ENCODE results near the gene PRKRIP1.

The PRKRIP1 gene

DNA sequence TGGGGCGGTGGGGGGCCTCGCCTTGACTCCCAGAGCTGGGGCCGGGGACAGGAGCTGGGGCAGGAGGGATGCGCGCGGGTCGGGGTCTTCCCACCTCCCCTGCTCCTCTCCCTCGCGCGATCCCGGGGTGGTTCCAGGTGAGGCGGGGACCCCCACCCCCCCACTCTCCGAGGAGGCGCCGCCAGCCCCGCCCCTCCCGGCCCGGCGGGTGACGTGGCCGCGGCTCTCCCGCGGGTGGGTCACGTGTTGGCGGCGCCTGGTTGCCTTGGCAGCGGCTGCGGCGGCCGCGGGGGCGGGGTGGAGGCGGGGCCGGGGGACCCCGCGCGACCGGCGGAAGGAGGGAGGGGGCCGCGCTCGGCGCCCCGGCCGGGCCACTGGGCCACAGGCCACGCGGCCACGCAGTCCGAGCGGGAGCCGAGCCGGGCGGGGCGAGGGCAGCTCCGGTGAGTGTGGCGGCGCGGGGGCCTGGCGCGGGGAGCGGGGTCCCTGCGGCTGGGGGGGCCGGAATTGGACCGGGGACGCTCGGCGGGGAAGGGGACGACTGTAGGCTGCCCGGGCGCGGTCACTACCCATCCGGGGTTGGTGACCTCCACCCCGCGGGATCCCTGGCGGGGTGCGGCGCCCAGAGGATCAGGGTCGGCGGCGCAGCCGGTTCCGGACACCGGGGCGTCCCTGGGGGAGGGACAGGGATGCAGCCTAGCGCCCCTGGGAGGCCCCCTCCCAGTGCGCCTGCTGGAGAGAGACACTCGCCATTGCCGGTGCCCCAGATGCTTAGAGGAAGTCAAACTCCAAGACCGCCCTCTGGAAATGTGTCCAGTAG is 37.3 kb downstream of the PRKRIP1 start, which contains the start of gene ORAI2:
ORAI2 (plus strand) TSS at position 357 of the 820 bp plus-strand sequence. CDS start 5,382 bp downstream, outside the sequence.
- peak within 1 kb of the TSS; percentile 46 to 86 (median 85) for H3K27ac Mint-ChIP-seq
- peaks cover 16% of the 10 kb centered on the region for H3K4me1 Mint-ChIP-seq
- no peaks in the 10 kb centered on the region for H3K9me3 Mint-ChIP-seq

DNA sequence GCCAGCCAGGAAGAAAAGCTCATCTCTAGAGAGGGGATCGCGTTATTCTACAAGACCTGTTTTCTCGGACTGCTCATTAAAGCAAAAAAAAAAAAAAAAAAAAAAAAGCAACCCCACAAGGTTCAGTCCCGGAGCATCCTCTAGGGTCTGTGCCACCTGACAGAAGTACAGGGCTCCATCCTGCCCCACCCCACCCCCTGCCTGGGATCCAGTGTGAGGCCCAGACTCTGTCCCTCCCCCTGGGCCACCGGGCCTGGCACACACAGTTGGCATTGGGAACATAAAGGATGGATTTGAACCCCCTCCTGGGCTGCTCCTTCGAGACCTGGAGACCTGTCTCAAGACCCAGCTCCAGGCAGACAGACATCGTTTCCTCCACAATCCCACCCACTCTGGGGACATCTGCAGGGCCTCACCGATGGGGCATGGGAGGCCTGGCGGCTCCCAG is 37.9 kb downstream of the PRKRIP1 start:
- Mint-ChIP-seq H3K9me3 (no peaks in the 10 kb centered on the region), H3K4me1 (peaks cover 16% of the 10 kb centered on the region), H3K36me3 (ENCODE audit: low read depth) (peaks cover 7% of the 10 kb centered on the region), H3K27me3 (ENCODE audit: low read depth) (no peaks in the 10 kb centered on the region), H3K4me3 (peak overlapping the region; percentile 85 to 89 (median 88)), H3K27ac (peak overlapping the region; percentile 46 to 85 (median 85))
- TF ChIP-seq, protein P1, sequence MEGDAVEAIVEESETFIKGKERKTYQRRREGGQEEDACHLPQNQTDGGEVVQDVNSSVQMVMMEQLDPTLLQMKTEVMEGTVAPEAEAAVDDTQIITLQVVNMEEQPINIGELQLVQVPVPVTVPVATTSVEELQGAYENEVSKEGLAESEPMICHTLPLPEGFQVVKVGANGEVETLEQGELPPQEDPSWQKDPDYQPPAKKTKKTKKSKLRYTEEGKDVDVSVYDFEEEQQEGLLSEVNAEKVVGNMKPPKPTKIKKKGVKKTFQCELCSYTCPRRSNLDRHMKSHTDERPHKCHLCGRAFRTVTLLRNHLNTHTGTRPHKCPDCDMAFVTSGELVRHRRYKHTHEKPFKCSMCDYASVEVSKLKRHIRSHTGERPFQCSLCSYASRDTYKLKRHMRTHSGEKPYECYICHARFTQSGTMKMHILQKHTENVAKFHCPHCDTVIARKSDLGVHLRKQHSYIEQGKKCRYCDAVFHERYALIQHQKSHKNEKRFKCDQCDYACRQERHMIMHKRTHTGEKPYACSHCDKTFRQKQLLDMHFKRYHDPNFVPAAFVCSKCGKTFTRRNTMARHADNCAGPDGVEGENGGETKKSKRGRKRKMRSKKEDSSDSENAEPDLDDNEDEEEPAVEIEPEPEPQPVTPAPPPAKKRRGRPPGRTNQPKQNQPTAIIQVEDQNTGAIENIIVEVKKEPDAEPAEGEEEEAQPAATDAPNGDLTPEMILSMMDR (IDR thresholded peaks at IDR 0.05; ENCODE audit: unreplicated experiment in 3 of 3) = no peak

More for the DNA sequence above, 37.3 kb downstream of the PRKRIP1 start, which contains the start of gene ORAI2:
- H3K4me3 Mint-ChIP-seq = peak within 1 kb of the TSS; percentile 85 to 89 (median 88)
- peaks cover 6% of the 10 kb centered on the region for H3K36me3 Mint-ChIP-seq (ENCODE audit: low read depth)
- TF ChIP-seq, protein P1 (IDR thresholded peaks at IDR 0.05; ENCODE audit: unreplicated experiment in 3 of 3) = no peak
- H3K27me3 Mint-ChIP-seq (ENCODE audit: low read depth) = no peaks in the 10 kb centered on the region

DNA sequence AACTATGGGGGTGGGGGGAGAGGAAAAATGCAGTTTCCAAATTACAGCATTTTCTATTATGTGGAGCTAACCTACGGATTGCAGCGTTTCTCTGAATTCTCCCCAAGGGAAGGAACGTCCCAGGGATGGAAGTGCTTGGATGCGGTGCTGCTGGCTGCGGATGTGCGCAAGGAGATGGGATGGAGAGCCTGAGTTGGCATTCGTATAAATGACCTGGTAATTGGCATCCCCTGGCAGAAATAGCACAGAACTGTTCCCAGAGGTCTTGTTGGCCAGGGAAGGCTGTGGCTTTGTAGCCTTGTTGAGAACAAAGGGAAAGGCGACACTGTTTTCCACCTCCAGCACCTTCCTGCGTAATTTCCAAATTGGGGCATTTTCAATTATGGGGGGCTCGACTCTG is 40.0 kb downstream of the PRKRIP1 start:
- Mint-ChIP-seq H3K36me3 (ENCODE audit: low read depth) (peaks cover 10% of the 10 kb centered on the region), H3K4me3 (peak overlapping the region; percentile 45 to 70 (median 63)), H3K27ac (no peak overlapping the region), H3K27me3 (ENCODE audit: low read depth) (no peaks in the 10 kb centered on the region), H3K4me1 (peaks cover 12% of the 10 kb centered on the region), H3K9me3 (no peaks in the 10 kb centered on the region)
- TF ChIP-seq, protein P1 (IDR thresholded peaks at IDR 0.05; ENCODE audit: unreplicated experiment in 3 of 3) = no peak

DNA sequence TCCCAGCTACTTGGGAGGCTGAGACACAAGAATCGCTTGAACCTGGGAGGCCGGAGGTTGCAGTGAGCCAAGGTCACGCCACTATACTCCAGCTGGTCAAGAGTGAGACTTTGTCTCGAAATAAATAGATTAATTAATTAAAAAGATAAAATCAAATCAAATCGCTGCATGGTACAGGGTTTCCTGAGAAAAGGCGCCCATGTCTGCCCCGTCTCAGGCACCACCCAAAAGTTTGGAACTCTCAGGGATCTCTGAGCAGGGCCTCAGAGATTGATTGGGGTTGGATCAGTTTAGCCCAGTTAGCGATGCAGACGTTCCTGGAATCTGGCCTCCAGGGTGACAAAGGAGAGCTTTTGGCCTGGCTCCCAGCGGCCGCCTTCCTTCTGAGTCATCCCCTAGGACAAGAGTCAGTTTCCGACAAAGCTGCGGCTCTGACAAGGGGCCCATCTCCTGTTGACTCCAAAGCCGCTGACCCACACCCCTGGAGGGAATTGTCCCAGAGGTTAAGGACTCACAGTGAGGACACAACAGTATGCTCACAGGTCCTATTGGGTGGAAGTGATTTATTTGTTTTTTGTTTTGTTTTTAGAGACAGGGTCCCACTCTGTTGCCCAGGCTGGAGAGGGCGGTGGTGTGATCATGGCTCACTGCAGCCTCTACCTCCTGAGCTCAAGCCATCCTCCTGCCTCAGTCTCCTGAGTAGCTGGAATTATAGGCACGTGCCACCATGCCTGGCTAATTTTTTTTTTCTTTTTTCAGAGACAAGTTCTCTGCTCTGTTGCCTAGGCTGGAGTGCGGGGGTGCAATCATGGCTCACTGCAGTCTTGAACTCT is 44.0 kb downstream of the PRKRIP1 start:
- H3K36me3 Mint-ChIP-seq (ENCODE audit: low read depth) = peaks cover 20% of the 10 kb centered on the region
- no peaks in the 10 kb centered on the region for H3K9me3 Mint-ChIP-seq
- TF ChIP-seq, protein P1 (IDR thresholded peaks at IDR 0.05; ENCODE audit: unreplicated experiment in 3 of 3) = no peak
- no peak overlapping the region for H3K4me3 Mint-ChIP-seq
- peaks cover 5% of the 10 kb centered on the region for H3K4me1 Mint-ChIP-seq
- no peak overlapping the region for H3K27ac Mint-ChIP-seq
- no peaks in the 10 kb centered on the region for H3K27me3 Mint-ChIP-seq (ENCODE audit: low read depth)

DNA sequence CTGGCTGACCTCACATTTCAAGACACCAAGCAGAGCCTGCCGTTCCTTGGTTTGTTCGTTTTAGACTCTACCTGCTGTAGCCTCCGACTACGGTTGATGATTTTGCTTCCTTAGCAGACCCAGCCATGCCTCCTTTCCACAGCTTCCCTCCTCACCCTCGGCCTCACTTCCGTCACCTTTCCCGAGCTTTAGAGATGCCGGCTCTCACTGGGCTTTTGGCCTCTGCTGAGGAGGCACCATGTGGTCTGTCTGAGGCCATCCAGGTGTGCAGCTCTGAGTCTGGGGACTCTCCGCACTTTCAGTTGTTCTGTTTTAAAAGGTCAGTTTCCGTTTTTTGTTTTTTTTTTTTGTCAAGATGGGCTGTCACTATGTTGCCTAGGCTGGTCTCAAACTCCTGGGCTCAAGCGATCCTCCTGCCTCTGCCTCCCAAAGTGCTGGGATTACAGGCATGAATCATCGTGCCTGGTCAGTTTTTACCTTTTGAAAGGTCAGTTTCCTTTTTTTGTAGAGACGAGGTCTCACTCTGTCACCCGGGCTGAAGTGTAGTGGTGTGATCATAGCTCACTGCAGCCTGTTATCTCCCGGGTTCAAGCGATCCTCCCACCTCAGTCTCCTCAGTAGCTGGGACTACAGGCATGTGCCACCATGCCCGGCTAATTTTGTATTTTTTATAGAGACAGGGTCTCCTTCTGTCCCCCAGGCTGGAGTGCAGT is 49.0 kb downstream of the PRKRIP1 start:
- Mint-ChIP-seq H3K36me3 (ENCODE audit: low read depth) (peaks cover 14% of the 10 kb centered on the region), H3K4me3 (no peak overlapping the region), H3K4me1 (peaks cover 5% of the 10 kb centered on the region), H3K27me3 (ENCODE audit: low read depth) (no peaks in the 10 kb centered on the region), H3K9me3 (no peaks in the 10 kb centered on the region), H3K27ac (no peak overlapping the region)
- TF ChIP-seq, protein P1 (IDR thresholded peaks at IDR 0.05; ENCODE audit: unreplicated experiment in 3 of 3) = no peak
